ENCODE data around the gene TINAGL1.

GRCh38 chr1:31570228-31570627 lies 6.1 kb upstream of the TINAGL1 start:
- TF ChIP-seq POLR2A (IDR thresholded peaks at IDR 0.05; ENCODE audit: borderline replicate concordance, extremely low read depth, insufficient read depth, insufficient read length) (no peak), ZBTB33 (IDR thresholded peaks at IDR 0.05; ENCODE audit: extremely low read depth, insufficient replicate concordance, low read length) (no peak), CTCF (IDR thresholded peaks at IDR 0.05 in 2 of 3, conservative IDR thresholded peaks at IDR 0.05 in 1 of 3; ENCODE audit: borderline replicate concordance in 1 of 3, insufficient read depth in 1 of 3, low read depth in 2 of 3, low read length in 2 of 3) (no peak), YY1 (IDR thresholded peaks at IDR 0.05; ENCODE audit: extremely low read depth, insufficient replicate concordance, low read depth, low read length) (no peak), POLR2AphosphoS5 (IDR thresholded peaks at IDR 0.05; ENCODE audit: low read depth, low read length) (no peak), SRF (IDR thresholded peaks at IDR 0.05; ENCODE audit: low read depth) (no peak), SIN3A (IDR thresholded peaks at IDR 0.05; ENCODE audit: low read depth) (no peak), RAD21 (IDR thresholded peaks at IDR 0.05; ENCODE audit: low read depth) (no peak), CEBPB (IDR thresholded peaks at IDR 0.05; ENCODE audit: low read depth) (no peak), MAX (IDR thresholded peaks at IDR 0.05) (no peak)
